Stomach (tissue), 4 donors: ENCODE measurements around the gene PLEKHA6.

Experiments used
- CTCF ChIP-seq, 7 experiments: fragments of 450-650 bp in 4 of 7; fragments of 200-600 bp in 3 of 7; sonication (generic) in 3 of 7; IDR thresholded peaks; one replicate each; pipeline ENCODE4 v1.5.1; 2016 to 2019; ENCODE audit warnings: antibody characterized with exemption in 7 of 7, control low read depth in 2 of 7, mild to moderate bottlenecking in 1 of 7
- EP300 ChIP-seq: sonication (generic); formaldehyde crosslinking; IDR thresholded peaks from one replicate; pipeline ENCODE4 v1.6.1; 2017; ENCODE audit warnings: antibody characterized with exemption
- POLR2AphosphoS5 ChIP-seq, 3 donors: sonication (generic); formaldehyde crosslinking; IDR thresholded peaks; one replicate each; pipeline ENCODE4 v1.6.1; 2016; ENCODE audit warnings: antibody characterized with exemption in 3 of 3

- peak in 2 of 7 experiments; percentile 3 to 23 for TF ChIP-seq CTCF (IDR thresholded peaks at IDR 0.05)
- TF ChIP-seq EP300 = no peak
- no peak for TF ChIP-seq POLR2AphosphoS5 (IDR thresholded peaks at IDR 0.05)
Measured at GRCh38 chr1:204359474-204360255, at the start of gene PLEKHA6.
